ENCODE measurements around the gene BABAM2. TPM values are rescaled to one million over a fixed set of nuclear protein-coding genes. Genes with fewer than 3 reads are reported as not detected.

The BABAM2 gene
- total RNA-seq, 1 experiment from 2014 or later = 46.1 TPM

DNA sequence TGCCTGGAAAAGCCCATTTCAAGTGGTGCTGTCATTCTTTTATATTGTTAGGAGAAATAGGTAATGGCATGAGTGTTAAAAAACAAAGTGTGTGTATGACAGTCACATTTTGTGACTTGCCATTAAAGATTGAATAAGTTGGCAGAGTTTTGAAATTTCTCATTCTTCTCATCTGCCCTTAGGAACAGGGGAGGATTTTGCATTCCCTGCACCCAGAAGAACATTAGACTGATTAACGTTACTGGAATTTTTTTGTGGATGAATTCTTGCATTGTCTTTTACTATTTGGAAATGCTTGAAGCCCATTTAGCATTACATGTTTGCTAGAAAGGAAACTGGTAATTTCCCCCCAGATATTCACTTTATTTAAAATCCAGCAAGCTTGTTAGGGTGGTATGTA, 162.2 kb downstream of the BABAM2 start:
- Histone ChIP-seq H3K4me1 (replicated peaks; ENCODE audit: insufficient read depth) (0 out of 2 replicates have a peak, but pooled peaks cover 3% of the 10 kb centered on the region), H3K27ac (no peak overlapping the region), H2AFZ (no peak overlapping the region), H3K9me2 (ENCODE audit: insufficient read depth) (no peaks in the 10 kb centered on the region), H3K79me2 (ENCODE audit: low read depth) (no peaks in the 10 kb centered on the region), H4K20me1 (ENCODE audit: insufficient read depth) (no peaks in the 10 kb centered on the region), H3K27me3 (ENCODE audit: insufficient read depth, low read depth) (no peaks in the 10 kb centered on the region), H3K36me3 (ENCODE audit: low read depth) (no peaks in the 10 kb centered on the region), H3K4me3 (no peak overlapping the region), H3F3A (ENCODE audit: insufficient read depth, low read depth) (no peaks in the 10 kb centered on the region), H3K9me3 (ENCODE audit: insufficient read depth, low read depth) (no peaks in the 10 kb centered on the region), H3K4me2 (no peak overlapping the region)
- intact Hi-C loops (cut with micrococcal nuclease; ENCODE audit: unreplicated experiment) = no loop called here
- DNase-seq = no peak
- TF ChIP-seq, protein P1, sequence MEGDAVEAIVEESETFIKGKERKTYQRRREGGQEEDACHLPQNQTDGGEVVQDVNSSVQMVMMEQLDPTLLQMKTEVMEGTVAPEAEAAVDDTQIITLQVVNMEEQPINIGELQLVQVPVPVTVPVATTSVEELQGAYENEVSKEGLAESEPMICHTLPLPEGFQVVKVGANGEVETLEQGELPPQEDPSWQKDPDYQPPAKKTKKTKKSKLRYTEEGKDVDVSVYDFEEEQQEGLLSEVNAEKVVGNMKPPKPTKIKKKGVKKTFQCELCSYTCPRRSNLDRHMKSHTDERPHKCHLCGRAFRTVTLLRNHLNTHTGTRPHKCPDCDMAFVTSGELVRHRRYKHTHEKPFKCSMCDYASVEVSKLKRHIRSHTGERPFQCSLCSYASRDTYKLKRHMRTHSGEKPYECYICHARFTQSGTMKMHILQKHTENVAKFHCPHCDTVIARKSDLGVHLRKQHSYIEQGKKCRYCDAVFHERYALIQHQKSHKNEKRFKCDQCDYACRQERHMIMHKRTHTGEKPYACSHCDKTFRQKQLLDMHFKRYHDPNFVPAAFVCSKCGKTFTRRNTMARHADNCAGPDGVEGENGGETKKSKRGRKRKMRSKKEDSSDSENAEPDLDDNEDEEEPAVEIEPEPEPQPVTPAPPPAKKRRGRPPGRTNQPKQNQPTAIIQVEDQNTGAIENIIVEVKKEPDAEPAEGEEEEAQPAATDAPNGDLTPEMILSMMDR (conservative IDR thresholded peaks at IDR 0.05) = no peak
- TF ChIP-seq EZH2 (IDR thresholded peaks at IDR 0.05; ENCODE audit: low read depth) = no peak
- BruUV-seq (replicated peaks) = no TSS peak
- CTCF ChIA-PET = no interaction called here
- POLR2A ChIA-PET (ENCODE audit: unreplicated experiment) = no interaction called here

DNA sequence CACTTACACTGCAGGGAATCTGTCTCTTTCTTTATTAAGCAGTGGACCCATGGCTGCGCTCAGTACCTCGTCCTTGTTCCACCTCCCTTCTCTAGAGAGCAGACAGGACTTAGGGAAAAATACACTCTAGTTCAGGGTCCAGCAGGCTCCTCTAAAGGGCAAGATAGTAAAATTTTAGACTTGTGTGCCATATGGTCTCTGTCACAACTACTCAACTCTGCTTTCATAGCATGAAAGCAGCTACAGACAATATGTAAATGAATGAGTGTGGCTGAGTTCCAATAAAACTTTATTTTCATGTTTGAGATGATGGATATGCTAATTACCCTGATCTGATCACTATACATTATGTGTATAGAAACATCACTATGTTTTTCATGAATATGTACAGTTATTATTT, 163.1 kb downstream of the BABAM2 start:
- Histone ChIP-seq H3K36me3 (ENCODE audit: low read depth) (no peaks in the 10 kb centered on the region), H3K4me1 (replicated peaks; ENCODE audit: insufficient read depth) (no peaks in the 10 kb centered on the region), H3K27ac (no peak overlapping the region), H3K4me2 (no peak overlapping the region), H2AFZ (no peak overlapping the region), H3K9me2 (ENCODE audit: insufficient read depth) (no peaks in the 10 kb centered on the region), H3F3A (ENCODE audit: insufficient read depth, low read depth) (no peaks in the 10 kb centered on the region), H3K27me3 (ENCODE audit: insufficient read depth, low read depth) (no peaks in the 10 kb centered on the region), H3K79me2 (ENCODE audit: low read depth) (no peaks in the 10 kb centered on the region), H3K4me3 (no peak overlapping the region), H3K9me3 (ENCODE audit: insufficient read depth, low read depth) (no peaks in the 10 kb centered on the region), H4K20me1 (ENCODE audit: insufficient read depth) (no peaks in the 10 kb centered on the region)
- POLR2A ChIA-PET (ENCODE audit: unreplicated experiment) = no interaction called here
- intact Hi-C loops (cut with micrococcal nuclease; ENCODE audit: unreplicated experiment) = no loop called here
- TF ChIP-seq, protein P1 (conservative IDR thresholded peaks at IDR 0.05) = no peak
- no peak for TF ChIP-seq EZH2 (IDR thresholded peaks at IDR 0.05; ENCODE audit: low read depth)
- BruUV-seq (replicated peaks) = no TSS peak
- CTCF ChIA-PET = no interaction called here
- no peak for DNase-seq

DNA sequence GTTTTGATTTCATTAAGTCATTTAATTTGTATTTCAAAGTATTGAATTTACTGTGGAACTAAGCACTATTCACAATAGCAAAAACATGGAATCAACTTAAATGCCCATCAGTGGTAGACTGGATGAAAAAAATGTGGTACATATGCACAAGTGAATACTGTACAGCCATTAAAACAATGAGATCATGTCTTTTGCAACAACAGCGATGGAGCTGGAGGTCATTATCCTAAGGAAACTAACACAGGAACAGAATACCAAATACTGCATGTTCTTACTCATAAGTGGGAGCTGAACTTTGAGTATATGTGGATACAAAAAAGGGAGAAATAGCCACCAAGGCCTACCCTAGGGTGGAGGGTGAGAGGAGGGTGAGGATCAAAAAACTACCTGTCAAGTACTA, 164.4 kb downstream of the BABAM2 start:
- ChIA-PET POLR2A (ENCODE audit: unreplicated experiment) (no interaction called here), CTCF (no interaction called here)
- H3K36me3 ChIP-seq (ENCODE audit: low read depth) = no peaks in the 10 kb centered on the region
- H3K4me3 ChIP-seq = no peak overlapping the region
- no peaks in the 10 kb centered on the region for H3F3A ChIP-seq (ENCODE audit: insufficient read depth, low read depth)
- no peaks in the 10 kb centered on the region for H3K4me1 ChIP-seq (replicated peaks; ENCODE audit: insufficient read depth)
- no peaks in the 10 kb centered on the region for H3K9me2 ChIP-seq (ENCODE audit: insufficient read depth)
- H4K20me1 ChIP-seq (ENCODE audit: insufficient read depth) = no peaks in the 10 kb centered on the region
- no peaks in the 10 kb centered on the region for H3K79me2 ChIP-seq (ENCODE audit: low read depth)
- DNase-seq = no peak
- no peak for TF ChIP-seq EZH2 (IDR thresholded peaks at IDR 0.05; ENCODE audit: low read depth)
- TF ChIP-seq, protein P1 (conservative IDR thresholded peaks at IDR 0.05) = no peak
- H3K4me2 ChIP-seq = no peak overlapping the region
- no TSS peak for BruUV-seq (replicated peaks)
- no peaks in the 10 kb centered on the region for H3K9me3 ChIP-seq (ENCODE audit: insufficient read depth, low read depth)
- intact Hi-C loops (cut with micrococcal nuclease; ENCODE audit: unreplicated experiment) = no loop called here
- H3K27ac ChIP-seq = no peak overlapping the region
- H3K27me3 ChIP-seq (ENCODE audit: insufficient read depth, low read depth) = no peaks in the 10 kb centered on the region
- no peak overlapping the region for H2AFZ ChIP-seq
